Cardiac fibroblast (primary cell): ENCODE data around the gene ZMAT5.

Experiments
- DNase-seq, 2 donors: peaks; one replicate each; pipeline versions ENCODE4 v3.0.0 to v3.0.0-alpha.2; 2010; ENCODE audit warnings: low read depth in 2 of 2
- H3K4me3 ChIP-seq, 2 donors: replicated peaks in 1 of 2; 1 replicate in 1 of 2; 2 replicates in 1 of 2; pipeline ENCODE4 v1.5.1; 2011; ENCODE audit warnings: low read depth in 2 of 2, low read length in 2 of 2, mild to moderate bottlenecking in 2 of 2, moderate library complexity in 1 of 2
- CTCF ChIP-seq: IDR thresholded peaks from one replicate; pipeline ENCODE4 v1.5.1; 2011; ENCODE audit warnings: low read depth, mild to moderate bottlenecking, low read length, inconsistent platforms

Gene ZMAT5

GRCh38 chr22:29766632-29767170, at the start of gene ZMAT5:
TSS of gene ZMAT5 (minus strand) at chr22:29767007. CDS start at chr22:29748544, 18,463 bp downstream.
- peak; percentile 98 for DNase-seq
- peak within 1 kb of the TSS; percentile 98 for H3K4me3 ChIP-seq
- TF ChIP-seq CTCF: no peak

GRCh38 chr22:29816539-29816938, 49.7 kb upstream of the ZMAT5 start:
- no peak overlapping the region for H3K4me3 ChIP-seq
- DNase-seq: peak in 1 of 2 donors; percentile 27

GRCh38 chr22:29816128-29816527, 49.3 kb upstream of the ZMAT5 start:
- no peak overlapping the region for H3K4me3 ChIP-seq
- peak in 1 of 2 donors; percentile 46 for DNase-seq
- no peak for TF ChIP-seq CTCF

More at GRCh38 chr22:29816539-29816938, 49.7 kb upstream of the ZMAT5 start:
- TF ChIP-seq CTCF: no peak

GRCh38 chr22:29815580-29815979, 48.8 kb upstream of the ZMAT5 start:
- DNase-seq: peak in 1 of 2 donors; percentile 43
- TF ChIP-seq CTCF: no peak
- H3K4me3 ChIP-seq: no peak overlapping the region

- no peak for DNase-seq
- TF ChIP-seq CTCF: no peak
- no peak overlapping the region for H3K4me3 ChIP-seq
Observed at GRCh38 chr22:29814003-29814402, 47.2 kb upstream of the ZMAT5 start.

- peak; percentile 22 to 52 for DNase-seq
- H3K4me3 ChIP-seq: no peak overlapping the region
- peak; percentile 35 for TF ChIP-seq CTCF
Observed at GRCh38 chr22:29813563-29813962, 46.8 kb upstream of the ZMAT5 start.

GRCh38 chr22:29813126-29813525, 46.3 kb upstream of the ZMAT5 start:
- no peak for DNase-seq
- TF ChIP-seq CTCF: no peak
- H3K4me3 ChIP-seq: no peak overlapping the region
